Activated CD4-positive, CD25-positive, alpha-beta regulatory T cell (primary cell): ENCODE measurements around the gene LDHAL6B.

ENCODE experiments used
- DNase-seq, 4 experiments: peaks; one replicate each; lab custom pipeline; 2025; lab: John Stamatoyannopoulos, UW

LDHAL6B gene

DNA sequence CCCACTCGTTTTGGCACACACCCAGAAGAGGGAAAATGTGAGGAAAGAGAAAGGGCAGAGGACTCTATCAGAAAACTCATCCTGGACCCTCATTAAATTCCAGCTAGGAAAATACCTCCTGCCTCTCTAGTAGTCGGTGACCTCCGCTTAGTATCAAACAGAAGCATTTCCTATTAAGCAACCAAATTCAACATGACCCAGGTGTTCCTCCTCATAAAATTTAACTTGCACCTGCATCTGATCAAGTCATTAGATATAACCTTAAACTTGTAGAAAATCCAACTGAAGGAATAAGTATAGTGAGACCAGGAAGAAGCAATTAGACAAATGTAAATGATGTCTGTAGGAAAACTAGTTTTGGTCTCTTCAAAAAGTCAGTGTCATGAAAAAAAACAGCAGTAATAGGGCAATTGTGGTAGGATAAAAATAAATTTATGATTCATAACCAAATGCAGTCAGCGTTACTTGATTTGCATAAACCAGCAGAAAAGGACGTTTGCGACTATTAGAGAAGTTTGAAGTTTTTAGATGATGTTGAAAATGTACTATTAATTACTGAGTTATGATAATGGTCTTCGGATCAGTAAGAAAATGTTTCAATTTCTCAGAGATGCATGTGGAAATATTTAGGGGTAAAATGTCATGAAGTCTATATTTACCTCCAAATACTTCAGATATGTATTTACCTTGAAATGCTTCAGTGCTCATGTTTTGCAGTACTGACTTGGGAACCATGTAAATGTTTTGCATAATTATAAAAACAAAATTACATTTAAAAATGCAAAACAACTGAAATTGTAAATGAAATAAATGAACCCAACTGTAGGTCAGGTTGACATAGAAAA is 44.6 kb downstream of the LDHAL6B start:
- DNase-seq = no peak

- no peak for DNase-seq
Measured at GRCh38 chr15:59252137-59252536, 45.5 kb downstream of the LDHAL6B start.

DNA sequence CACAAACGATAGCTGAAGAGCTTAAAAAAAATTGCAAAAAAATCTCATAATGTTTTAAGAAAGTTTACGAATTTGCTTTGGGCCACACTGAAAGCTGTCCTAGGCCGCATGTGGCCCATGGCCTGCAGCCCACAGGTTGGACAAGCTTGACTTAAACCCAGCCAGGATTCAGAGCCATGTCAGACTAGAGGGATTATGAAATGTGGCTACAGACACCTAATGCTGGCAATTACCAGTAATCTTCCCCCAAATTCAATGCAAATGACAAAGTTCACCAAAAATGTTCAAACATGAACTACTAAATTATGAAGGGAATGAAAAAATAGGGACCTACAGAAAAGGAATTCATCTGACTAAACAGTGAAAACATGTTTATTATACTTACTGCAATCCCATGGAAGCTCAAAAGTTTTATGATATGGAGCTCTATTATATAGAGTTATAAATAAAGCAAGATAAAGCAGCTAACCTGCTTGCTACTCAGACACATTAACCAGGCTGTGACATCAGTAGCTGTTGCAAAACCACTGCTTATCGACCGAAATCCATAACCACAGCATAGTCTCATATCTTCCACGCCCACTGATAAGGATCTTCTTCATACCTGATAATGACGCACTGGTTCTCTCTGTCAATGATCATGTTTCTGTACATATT is 49.2 kb downstream of the LDHAL6B start:
- DNase-seq = no peak

DNA sequence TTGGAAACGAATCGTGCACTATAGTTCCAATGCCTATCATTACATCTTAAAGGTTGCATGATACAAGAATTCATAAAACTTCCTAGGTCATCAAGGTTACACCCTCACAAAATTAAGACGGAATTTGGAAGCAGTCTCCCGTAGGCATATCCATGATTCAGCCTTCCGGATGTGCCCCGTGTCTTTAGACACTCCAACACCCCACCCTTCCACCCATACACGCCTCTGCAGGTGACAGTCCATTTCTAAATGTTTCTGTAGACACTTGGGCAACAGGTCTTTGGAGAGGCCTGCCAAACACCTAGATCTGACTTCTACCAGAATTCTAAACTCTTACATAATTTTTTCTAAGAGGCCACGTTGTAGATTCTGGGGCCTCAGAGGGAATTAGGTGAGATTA is 49.8 kb downstream of the LDHAL6B start:
- DNase-seq = no peak

- DNase-seq = no peak
Measured at GRCh38 chr15:59257140-59257539, 50.5 kb downstream of the LDHAL6B start.
